DMS79 (cell line): Measurements from ENCODE around the gene GTF2E1.

Experiments used
- DNase-seq: peaks from one replicate; lab custom pipeline; 2025; lab: John Stamatoyannopoulos, UW

GTF2E1 gene

GRCh38 chr3:120800625-120801024 is 58.1 kb downstream of the GTF2E1 start:
- no peak for DNase-seq

GRCh38 chr3:120801484-120801883 is 58.9 kb downstream of the GTF2E1 start:
- DNase-seq = no peak

- DNase-seq = no peak
These were observed 60.4 kb downstream of the GTF2E1 start for GRCh38 chr3:120802916-120803315.

- peak; percentile 43 for DNase-seq
These were observed 74.2 kb downstream of the GTF2E1 start for GRCh38 chr3:120816728-120817127.

GRCh38 chr3:120820748-120821147 is 78.2 kb downstream of the GTF2E1 start:
- DNase-seq = no peak

- DNase-seq = no peak
These were observed 78.9 kb downstream of the GTF2E1 start for GRCh38 chr3:120821426-120821825.

- DNase-seq = no peak
These were observed 80.6 kb downstream of the GTF2E1 start for GRCh38 chr3:120823156-120823555.

GRCh38 chr3:120824613-120825012 is 82.1 kb downstream of the GTF2E1 start:
- DNase-seq = no peak

GRCh38 chr3:120828796-120829195 is 86.3 kb downstream of the GTF2E1 start:
- no peak for DNase-seq

- no peak for DNase-seq
These were observed 88.5 kb downstream of the GTF2E1 start for GRCh38 chr3:120831066-120831465.
